Measurements from ENCODE around the gene DUOXA2. TPM values are rescaled to one million over a fixed set of nuclear protein-coding genes. Genes with fewer than 3 reads are reported as not detected.

Gene DUOXA2
- total RNA-seq, 1 experiment from 2014 or later: not detected

GRCh38 chr15:45146405-45146804, 32.3 kb downstream of the DUOXA2 start:
- ATAC-seq: no peak
- in situ Hi-C loops (cut with HindIII; ENCODE audit: low pct_unique_long_range_greater_than_20kb, low sequenced_read_pairs): no loop called here

GRCh38 chr15:45147606-45148005, 33.5 kb downstream of the DUOXA2 start:
- ATAC-seq: no peak
- ChIA-PET CTCF (interaction anchor here (1.2 kb wide), 1 partner anchor 30 kb away, joined by 4 read pairs; no protein-coding TSS in a partner anchor), POLR2A (no interaction called here)
- Histone ChIP-seq H3K27me3 (ENCODE audit: control insufficient read depth, insufficient read depth, low read length) (no peaks in the 10 kb centered on the region), H3K36me3 (ENCODE audit: control insufficient read depth, insufficient read depth, low read length) (no peaks in the 10 kb centered on the region), H3K4me3 (ENCODE audit: low read depth in 2 of 2, low read length in 2 of 2) (no peak overlapping the region), H3K4me1 (ENCODE audit: control insufficient read depth, insufficient read depth, low read length) (no peaks in the 10 kb centered on the region), H3K9me3 (ENCODE audit: control insufficient read depth, insufficient read depth, low read depth, low read length) (no peaks in the 10 kb centered on the region), H3K27ac (ENCODE audit: low read length) (no peak overlapping the region)
- no peak for DNase-seq (ENCODE audit: low read depth, low spot score)
- no TSS peak for BruUV-seq (replicated peaks)
- intact Hi-C loops (cut with micrococcal nuclease; ENCODE audit: unreplicated experiment) (no loop called here), in situ Hi-C loops (cut with HindIII; ENCODE audit: low pct_unique_long_range_greater_than_20kb, low sequenced_read_pairs) (no loop called here)
- TF ChIP-seq TCF7L2 (IDR thresholded peaks at IDR 0.05; ENCODE audit: low read depth, low read length) (no peak), SIN3A (IDR thresholded peaks at IDR 0.05; ENCODE audit: borderline replicate concordance, insufficient read depth, low read depth, low read length) (no peak), POLR2AphosphoS5 (IDR thresholded peaks at IDR 0.05; ENCODE audit: low read depth, low read length) (no peak), REST (IDR thresholded peaks at IDR 0.05; ENCODE audit: insufficient read depth in 1 of 2, low read depth in 2 of 2, low read length in 1 of 2) (no peak)
- TF ChIP-seq, protein P1, sequence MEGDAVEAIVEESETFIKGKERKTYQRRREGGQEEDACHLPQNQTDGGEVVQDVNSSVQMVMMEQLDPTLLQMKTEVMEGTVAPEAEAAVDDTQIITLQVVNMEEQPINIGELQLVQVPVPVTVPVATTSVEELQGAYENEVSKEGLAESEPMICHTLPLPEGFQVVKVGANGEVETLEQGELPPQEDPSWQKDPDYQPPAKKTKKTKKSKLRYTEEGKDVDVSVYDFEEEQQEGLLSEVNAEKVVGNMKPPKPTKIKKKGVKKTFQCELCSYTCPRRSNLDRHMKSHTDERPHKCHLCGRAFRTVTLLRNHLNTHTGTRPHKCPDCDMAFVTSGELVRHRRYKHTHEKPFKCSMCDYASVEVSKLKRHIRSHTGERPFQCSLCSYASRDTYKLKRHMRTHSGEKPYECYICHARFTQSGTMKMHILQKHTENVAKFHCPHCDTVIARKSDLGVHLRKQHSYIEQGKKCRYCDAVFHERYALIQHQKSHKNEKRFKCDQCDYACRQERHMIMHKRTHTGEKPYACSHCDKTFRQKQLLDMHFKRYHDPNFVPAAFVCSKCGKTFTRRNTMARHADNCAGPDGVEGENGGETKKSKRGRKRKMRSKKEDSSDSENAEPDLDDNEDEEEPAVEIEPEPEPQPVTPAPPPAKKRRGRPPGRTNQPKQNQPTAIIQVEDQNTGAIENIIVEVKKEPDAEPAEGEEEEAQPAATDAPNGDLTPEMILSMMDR (IDR thresholded peaks at IDR 0.05): no peak

More at GRCh38 chr15:45146405-45146804, 32.3 kb downstream of the DUOXA2 start:
- DNase-seq (ENCODE audit: low read depth, low spot score): no peak
- POLR2A ChIA-PET: interaction anchor here (0.5 to 0.7 kb wide), 2 partner anchors 32 to 1219 kb away, joined by 4 to 6 read pairs; no protein-coding TSS in a partner anchor
- Histone ChIP-seq H3K9me3 (ENCODE audit: control insufficient read depth, insufficient read depth, low read depth, low read length) (no peaks in the 10 kb centered on the region), H3K4me3 (ENCODE audit: low read depth in 2 of 2, low read length in 2 of 2) (no peak overlapping the region), H3K27me3 (ENCODE audit: control insufficient read depth, insufficient read depth, low read length) (no peaks in the 10 kb centered on the region), H3K4me1 (ENCODE audit: control insufficient read depth, insufficient read depth, low read length) (no peaks in the 10 kb centered on the region), H3K36me3 (ENCODE audit: control insufficient read depth, insufficient read depth, low read length) (no peaks in the 10 kb centered on the region), H3K27ac (ENCODE audit: low read length) (no peak overlapping the region)
- CTCF ChIA-PET: interaction anchor here (1.2 to 1.6 kb wide), 2 partner anchors 17 to 28 kb away, joined by 4 to 6 read pairs; no protein-coding TSS in a partner anchor
- no peak for TF ChIP-seq REST (IDR thresholded peaks at IDR 0.05; ENCODE audit: insufficient read depth in 1 of 2, low read depth in 2 of 2, low read length in 1 of 2)
- TF ChIP-seq SIN3A (IDR thresholded peaks at IDR 0.05; ENCODE audit: borderline replicate concordance, insufficient read depth, low read depth, low read length): no peak
- TF ChIP-seq TCF7L2 (IDR thresholded peaks at IDR 0.05; ENCODE audit: low read depth, low read length): no peak
- TF ChIP-seq POLR2AphosphoS5 (IDR thresholded peaks at IDR 0.05; ENCODE audit: low read depth, low read length): no peak
- TF ChIP-seq, protein P1 (IDR thresholded peaks at IDR 0.05): no peak
- intact Hi-C loops (cut with micrococcal nuclease; ENCODE audit: unreplicated experiment): no loop called here
- no TSS peak for BruUV-seq (replicated peaks)

Measured in Panc1 (cell line).